Esophagus muscularis mucosa (tissue), 4 donors: ENCODE data around the gene GBX2. TPM values are rescaled to one million over a fixed set of nuclear protein-coding genes. Genes with fewer than 3 reads are reported as not detected.

ENCODE experiments used
- DNase-seq: peaks from one replicate; pipeline ENCODE4 v3.0.0-alpha.2; 2017; ENCODE audit errors: extremely low spot score
- H3K27ac ChIP-seq, 4 donors: fragments of 200-600 bp; sonication (generic); replicated peaks in 1 of 4; 1 replicate in 3 of 4; 2 replicates in 1 of 4; pipeline ENCODE4 v1.5.1; 2016 to 2019; ENCODE audit warnings: mild to moderate bottlenecking in 1 of 4
- H3K27me3 ChIP-seq, 4 donors: fragments of 200-600 bp; sonication (generic); one replicate each; pipeline versions ENCODE4 v1.5.1 to v1.6.0; 2016 to 2019
- H3K36me3 ChIP-seq, 4 donors: fragments of 200-600 bp; sonication (generic); one replicate each; pipeline ENCODE4 v1.5.1; 2016 to 2019
- H3K4me1 ChIP-seq, 4 donors: fragments of 200-600 bp; sonication (generic); one replicate each; pipeline ENCODE4 v1.5.1; 2016 to 2019
- H3K4me3 ChIP-seq, 4 donors: fragments of 200-600 bp; sonication (generic); 1 replicate in 2 of 4; 2 replicates in 2 of 4; pipeline ENCODE4 v1.5.1; 2016 to 2019; ENCODE audit warnings: mild to moderate bottlenecking in 4 of 4, moderate library complexity in 1 of 4
- H3K9me3 ChIP-seq, 4 donors: fragments of 200-600 bp; sonication (generic); 1 replicate in 3 of 4; 2 replicates in 1 of 4; pipeline ENCODE4 v1.5.1; 2016 to 2019
- EP300 ChIP-seq: sonication (generic); formaldehyde crosslinking; IDR thresholded peaks from one replicate; pipeline ENCODE4 v1.6.1; 2017; ENCODE audit warnings: antibody characterized with exemption
- POLR2A ChIP-seq: fragments of 450-650 bp; IDR thresholded peaks from one replicate; pipeline ENCODE4 v1.6.1; 2017; ENCODE audit warnings: antibody characterized with exemption, moderate library complexity, mild to moderate bottlenecking, low read depth
- POLR2AphosphoS5 ChIP-seq, 2 donors: sonication (generic); formaldehyde crosslinking; IDR thresholded peaks; one replicate each; pipeline ENCODE4 v1.6.1; 2017; ENCODE audit warnings: antibody characterized with exemption in 2 of 2
- WGBS: methylation state at CpG from one replicate; pipeline ENCODE4 v1.1.5; 2018; 5-methylcytosine and 5-hydroxymethylcytosine counted together
- intact Hi-C: fragments of 100-400 bp; cut with DNase I; formaldehyde crosslinking; loops from one replicate; pipeline ENCODE4 v1.15.1; 2023
- total RNA-seq, 4 donors: library from RNA; depleted of rRNA; stranded (reverse); fragments of >200 nt; gene quantifications; one replicate each; pipeline versions ENCODE4 v1.1.0 to v1.2.1, GENCODE V29; 2016
- TF ChIP-seq, protein P1 (sequence below), 3 experiments: fragments of 200-600 bp in 2 of 3; fragments of 450-650 bp in 1 of 3; sonication (generic) in 2 of 3; IDR thresholded peaks; one replicate each; pipeline ENCODE4 v1.5.1; 2017 to 2019; ENCODE audit warnings: antibody characterized with exemption in 3 of 3, mild to moderate bottlenecking in 2 of 3, moderate library complexity in 1 of 3

The GBX2 gene
- total RNA-seq, 4 donors from 2014 or later: not detected

DNA sequence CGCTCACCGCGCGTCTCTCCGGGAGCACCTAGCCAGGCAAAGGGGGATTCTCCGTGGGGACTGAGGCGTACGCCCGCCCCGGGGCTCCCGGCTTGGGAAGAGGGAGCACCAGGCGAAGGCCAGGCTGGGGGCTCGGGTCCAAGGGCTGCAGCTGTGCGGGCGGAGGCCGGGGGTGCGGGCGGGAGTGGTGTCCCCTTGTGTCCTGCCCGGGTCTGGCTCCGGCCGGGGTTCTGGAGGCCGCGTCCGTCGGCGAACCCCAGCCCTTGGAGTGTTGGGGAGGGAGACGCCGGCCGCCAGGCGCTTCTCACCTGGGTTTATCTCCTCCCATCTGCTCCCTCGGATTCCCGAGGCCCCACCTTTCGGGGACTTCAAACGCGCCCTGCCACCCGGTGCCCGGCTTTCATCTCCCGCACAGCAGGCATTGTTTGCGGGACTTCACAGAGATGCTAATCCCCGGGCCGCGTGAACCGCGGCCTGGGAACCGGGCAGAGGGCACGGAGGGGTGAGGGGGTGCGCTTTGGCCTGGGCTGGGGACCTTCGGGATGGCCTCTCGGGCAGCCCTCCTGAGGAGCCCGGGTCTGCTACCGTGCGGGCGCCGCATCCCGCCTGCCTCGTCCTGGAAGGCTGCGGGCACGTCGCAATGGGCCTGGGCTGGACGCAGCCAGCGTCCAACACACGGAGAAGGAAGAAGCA is 5.0 kb upstream of the GBX2 start:
- no peaks in the 10 kb centered on the region for H3K36me3 ChIP-seq
- H3K27ac ChIP-seq: no peak overlapping the region
- H3K27me3 ChIP-seq: peaks cover 6 to 100% (median 94%) of the 10 kb centered on the region in 4 donors
- peaks cover 24 to 61% (median 48%) of the 10 kb centered on the region in 4 donors for H3K4me1 ChIP-seq
- 17% methylated on average over 3 of the region's 62 CpGs for WGBS
- H3K9me3 ChIP-seq: no peaks in the 10 kb centered on the region
- TF ChIP-seq POLR2AphosphoS5 (IDR thresholded peaks at IDR 0.05) (no peak), EP300 (no peak), POLR2A (no peak)
- TF ChIP-seq, protein P1, sequence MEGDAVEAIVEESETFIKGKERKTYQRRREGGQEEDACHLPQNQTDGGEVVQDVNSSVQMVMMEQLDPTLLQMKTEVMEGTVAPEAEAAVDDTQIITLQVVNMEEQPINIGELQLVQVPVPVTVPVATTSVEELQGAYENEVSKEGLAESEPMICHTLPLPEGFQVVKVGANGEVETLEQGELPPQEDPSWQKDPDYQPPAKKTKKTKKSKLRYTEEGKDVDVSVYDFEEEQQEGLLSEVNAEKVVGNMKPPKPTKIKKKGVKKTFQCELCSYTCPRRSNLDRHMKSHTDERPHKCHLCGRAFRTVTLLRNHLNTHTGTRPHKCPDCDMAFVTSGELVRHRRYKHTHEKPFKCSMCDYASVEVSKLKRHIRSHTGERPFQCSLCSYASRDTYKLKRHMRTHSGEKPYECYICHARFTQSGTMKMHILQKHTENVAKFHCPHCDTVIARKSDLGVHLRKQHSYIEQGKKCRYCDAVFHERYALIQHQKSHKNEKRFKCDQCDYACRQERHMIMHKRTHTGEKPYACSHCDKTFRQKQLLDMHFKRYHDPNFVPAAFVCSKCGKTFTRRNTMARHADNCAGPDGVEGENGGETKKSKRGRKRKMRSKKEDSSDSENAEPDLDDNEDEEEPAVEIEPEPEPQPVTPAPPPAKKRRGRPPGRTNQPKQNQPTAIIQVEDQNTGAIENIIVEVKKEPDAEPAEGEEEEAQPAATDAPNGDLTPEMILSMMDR (IDR thresholded peaks at IDR 0.05): no peak
- no peak for DNase-seq
- no peak overlapping the region for H3K4me3 ChIP-seq
- intact Hi-C loops: no loop called here

DNA sequence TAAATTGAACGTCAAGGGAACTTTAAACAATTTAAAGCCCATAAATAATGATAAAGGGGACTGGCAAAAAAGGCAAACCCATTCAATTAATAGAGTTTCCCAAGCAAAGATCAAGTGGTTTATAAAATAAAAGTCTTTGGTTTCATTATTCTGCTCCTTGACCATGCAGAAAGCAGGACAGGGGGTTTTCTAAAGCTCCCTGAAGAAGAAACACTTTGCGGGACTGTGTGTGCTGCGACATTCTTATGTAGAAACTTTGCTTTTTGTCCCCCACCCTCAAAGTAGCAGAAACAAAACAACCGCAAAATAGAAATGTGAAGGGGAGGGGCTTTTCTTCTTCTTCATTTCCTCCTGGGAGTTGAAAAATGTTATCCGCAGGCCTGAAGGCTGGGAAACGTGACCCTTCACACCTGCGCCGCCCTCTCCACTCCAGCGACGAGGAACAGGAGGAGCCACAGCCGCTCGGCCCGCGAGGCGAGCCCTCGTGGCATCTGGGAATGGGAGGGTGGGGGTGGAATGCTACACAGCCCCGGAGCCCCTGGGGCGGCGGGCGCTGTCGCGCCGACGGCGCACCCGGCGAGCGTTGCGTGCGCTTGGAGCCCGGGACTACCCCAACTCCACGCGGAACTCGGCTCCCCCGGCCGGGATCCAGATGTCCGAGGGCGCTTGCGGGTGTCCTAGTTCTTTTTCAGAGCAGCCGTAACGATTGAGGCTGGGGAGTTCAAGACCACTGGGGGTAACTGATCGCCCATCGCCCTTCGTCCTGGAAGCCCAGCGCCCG is 4.3 kb upstream of the GBX2 start:
- Histone ChIP-seq H3K36me3 (no peaks in the 10 kb centered on the region), H3K27me3 (peaks cover 8 to 100% (median 93%) of the 10 kb centered on the region in 4 donors), H3K4me1 (peaks cover 19 to 61% (median 48%) of the 10 kb centered on the region in 4 donors), H3K4me3 (no peak overlapping the region), H3K27ac (no peak overlapping the region), H3K9me3 (no peaks in the 10 kb centered on the region)
- WGBS: 11% methylated on average over 10 of the region's 46 CpGs
- DNase-seq: no peak
- TF ChIP-seq EP300 (no peak), POLR2A (no peak), POLR2AphosphoS5 (IDR thresholded peaks at IDR 0.05) (no peak)
- TF ChIP-seq, protein P1 (IDR thresholded peaks at IDR 0.05): no peak
- intact Hi-C loops: no loop called here

DNA sequence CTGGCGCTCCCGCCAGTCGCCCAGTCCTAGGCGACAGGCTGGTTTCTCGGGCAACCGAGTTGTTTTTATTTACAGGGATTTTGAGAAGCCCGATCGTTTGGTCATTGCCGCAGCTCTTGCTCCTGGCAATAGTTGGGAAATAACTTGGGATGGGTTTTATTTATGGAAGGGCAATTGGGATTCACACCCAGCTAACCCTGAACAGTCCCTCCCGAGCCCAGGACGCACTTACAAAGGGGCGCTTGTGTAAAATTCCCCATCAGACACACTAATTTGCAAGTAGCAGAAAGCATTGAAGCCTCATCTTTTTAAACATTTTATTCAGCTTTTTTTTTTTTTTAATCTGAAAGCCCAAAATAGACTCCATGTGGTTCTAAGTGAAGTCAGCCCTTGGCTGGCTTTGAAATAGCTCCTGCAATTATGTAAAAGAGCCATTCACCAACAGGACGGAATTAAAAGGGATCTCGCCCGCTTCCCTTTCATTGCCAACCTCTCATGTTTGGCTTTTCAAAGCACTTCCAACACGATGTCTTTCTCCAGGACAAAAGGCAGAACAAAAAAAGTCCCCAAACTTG is 3.6 kb upstream of the GBX2 start:
- peak overlapping the region in 1 of 4 donors; percentile 13 for H3K4me3 ChIP-seq
- intact Hi-C loops: no loop called here
- H3K4me1 ChIP-seq: peaks cover 26 to 65% (median 55%) of the 10 kb centered on the region in 4 donors
- H3K36me3 ChIP-seq: no peaks in the 10 kb centered on the region
- DNase-seq: no peak
- H3K27ac ChIP-seq: no peak overlapping the region
- TF ChIP-seq POLR2A (no peak), POLR2AphosphoS5 (IDR thresholded peaks at IDR 0.05) (no peak), EP300 (no peak)
- TF ChIP-seq, protein P1 (IDR thresholded peaks at IDR 0.05): no peak
- no peaks in the 10 kb centered on the region for H3K9me3 ChIP-seq
- 11% methylated on average over 14 of the region's 16 CpGs for WGBS
- peaks cover 8 to 100% (median 93%) of the 10 kb centered on the region in 4 donors for H3K27me3 ChIP-seq

DNA sequence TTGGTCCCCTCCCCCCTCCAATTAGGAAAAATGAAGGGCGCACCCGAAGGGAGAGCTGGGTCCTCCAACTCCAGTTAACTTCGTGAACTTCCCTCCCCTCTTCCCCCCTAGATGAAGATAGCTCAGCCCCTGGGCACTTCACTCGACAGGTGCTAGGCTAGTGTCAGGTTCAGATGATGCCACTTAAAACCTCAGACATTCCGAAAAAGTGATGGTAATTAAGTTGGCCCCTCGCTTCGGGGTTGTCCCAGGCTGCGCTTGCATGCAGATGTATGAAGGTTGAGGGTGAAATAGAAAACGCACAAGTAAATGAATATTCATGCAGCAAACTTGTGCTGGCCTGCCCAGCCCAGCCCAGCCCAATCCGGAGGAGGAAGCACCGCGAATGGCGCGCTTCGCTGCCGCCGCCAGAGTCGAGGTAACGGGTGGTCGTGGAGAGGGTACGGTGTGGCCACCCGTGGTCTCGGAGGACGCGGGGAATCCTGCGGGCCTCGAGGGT is 3.0 kb upstream of the GBX2 start:
- H3K4me1 ChIP-seq: peaks cover 31 to 70% (median 60%) of the 10 kb centered on the region in 4 donors
- H3K9me3 ChIP-seq: no peaks in the 10 kb centered on the region
- H3K4me3 ChIP-seq: peak overlapping the region in 1 of 4 donors; percentile 13
- WGBS: 5% methylated on average over 23 of the region's 27 CpGs
- intact Hi-C loops: no loop called here
- no peaks in the 10 kb centered on the region for H3K36me3 ChIP-seq
- TF ChIP-seq, protein P1 (IDR thresholded peaks at IDR 0.05): no peak
- TF ChIP-seq POLR2A (no peak), POLR2AphosphoS5 (IDR thresholded peaks at IDR 0.05) (no peak), EP300 (no peak)
- no peak overlapping the region for H3K27ac ChIP-seq
- peaks cover 8 to 100% (median 93%) of the 10 kb centered on the region in 4 donors for H3K27me3 ChIP-seq
- no peak for DNase-seq
